ENCODE measurements around the gene PEA15.
A peak's percentile ranks its signal among the peaks of the same experiment; 100 is the strongest.

PEA15 gene

GRCh38 chr1:160205242-160206035 lies at the start of gene PEA15:
Gene PEA15, plus strand, starts transcription at chr1:160205384. Its CDS starts 6,161 bp downstream, at chr1:160211545.
- Histone ChIP-seq H3K4me3 (ENCODE audit: low read depth, low read length) (peak within 1 kb of the TSS; percentile 70), H3K27ac (ENCODE audit: extremely low read depth, low read depth, low read length) (peak within 1 kb of the TSS; percentile 82), H3K9me3 (ENCODE audit: control insufficient read depth, insufficient read depth, low read depth, low read length) (no peaks in the 10 kb centered on the region), H3K36me3 (ENCODE audit: control insufficient read depth in 2 of 2, insufficient read depth in 1 of 2, low read length in 2 of 2) (peaks cover 0 to 40% of the 10 kb centered on the region in 2 experiments; a peak in 2 of 3 replicates), H3K4me1 (ENCODE audit: control insufficient read depth, insufficient read depth, low read length) (0 out of 2 replicates have a peak, but pooled peaks cover 2% of the 10 kb centered on the region)
- CTCF ChIA-PET: interaction anchor here (1.5 to 4.4 kb wide), 4 partner anchors 12 to 104 kb away, joined by 6 to 64 read pairs (median 13); partner anchors contain the start of gene CASQ1
- POLR2A ChIA-PET: interaction anchor here (0.6 to 1.0 kb wide), 4 partner anchors 10 to 39 kb away, joined by 3 to 4 read pairs (median 4); no protein-coding TSS in a partner anchor
- peak; percentile 81; the same call in 1 of the 2 replicates for TF ChIP-seq KLF17 (tag by site-specific recombination; IDR thresholded peaks at IDR 0.05)
- no peak for TF ChIP-seq ZNF664 (tag by site-specific recombination; IDR thresholded peaks at IDR 0.05)
- TF ChIP-seq ZNF221 (tag by site-specific recombination; IDR thresholded peaks at IDR 0.05; ENCODE audit: borderline replicate concordance): no peak
- no peak for TF ChIP-seq ZNF558 (tag by site-specific recombination; IDR thresholded peaks at IDR 0.05)
- peak; percentile 68; the same call in 1 of the 2 replicates for TF ChIP-seq KLF8 (tag by site-specific recombination; IDR thresholded peaks at IDR 0.05)
- TF ChIP-seq ZFP41 (tag by site-specific recombination; IDR thresholded peaks at IDR 0.05; ENCODE audit: borderline replicate concordance): 0 out of 2 replicates have a peak, but pooled peaks have one; percentile 31
- no peak for TF ChIP-seq ZBTB21 (tag by site-specific recombination; IDR thresholded peaks at IDR 0.05)
- TF ChIP-seq ZNF19 (tag by site-specific recombination; IDR thresholded peaks at IDR 0.05; ENCODE audit: low read depth): no peak
- TF ChIP-seq ZNF704 (tag by site-specific recombination; IDR thresholded peaks at IDR 0.05): no peak
- TF ChIP-seq PATZ1 (tag by site-specific recombination; IDR thresholded peaks at IDR 0.05): peak; percentile 60; the same call in 1 of the 2 replicates
- no peak for TF ChIP-seq ZNF623 (tag by site-specific recombination; IDR thresholded peaks at IDR 0.05)
- no peak for TF ChIP-seq ZNF580 (tag by site-specific recombination; IDR thresholded peaks at IDR 0.05)
- peak; percentile 29; the same call in 1 of the 2 replicates for TF ChIP-seq ZSCAN30 (tag by site-specific recombination; IDR thresholded peaks at IDR 0.05)
- no peak for TF ChIP-seq MEIS1 (CRISPR knock-in tag; IDR thresholded peaks at IDR 0.05; ENCODE audit: borderline replicate concordance)
- no peak for TF ChIP-seq ZNF239 (tag by site-specific recombination; IDR thresholded peaks at IDR 0.05)
- TF ChIP-seq BCL6B (tag by site-specific recombination; IDR thresholded peaks at IDR 0.05): no peak
- TF ChIP-seq ZBTB1 (tag by site-specific recombination; IDR thresholded peaks at IDR 0.05): no peak
- TF ChIP-seq ZNF626 (tag by site-specific recombination; IDR thresholded peaks at IDR 0.05): no peak
- no peak for TF ChIP-seq ZNF302 (tag by site-specific recombination; IDR thresholded peaks at IDR 0.05; ENCODE audit: low read depth)
- TF ChIP-seq ZBTB11 (tag by site-specific recombination; conservative IDR thresholded peaks at IDR 0.05; ENCODE audit: low read depth): peak; percentile 74
- no peak for TF ChIP-seq MZF1 (tag by site-specific recombination; IDR thresholded peaks at IDR 0.05; ENCODE audit: borderline replicate concordance)
- TF ChIP-seq ZNF600 (tag by site-specific recombination; IDR thresholded peaks at IDR 0.05): peak; percentile 80; the same call in 1 of the 2 replicates
- no peak for TF ChIP-seq ZNF423 (tag by site-specific recombination; IDR thresholded peaks at IDR 0.05)
- peak; percentile 25 for TF ChIP-seq ZNF394 (tag by site-specific recombination; IDR thresholded peaks at IDR 0.05; ENCODE audit: borderline replicate concordance)
- no peak for TF ChIP-seq BCL11A (tag by site-specific recombination; IDR thresholded peaks at IDR 0.05; ENCODE audit: low read depth)
- TF ChIP-seq KLF1 (tag by site-specific recombination; IDR thresholded peaks at IDR 0.05): no peak
- TF ChIP-seq ZNF830 (tag by site-specific recombination; IDR thresholded peaks at IDR 0.05; ENCODE audit: low read depth): no peak
